ENCODE results near the gene C2CD2. TPM values are rescaled to one million over a fixed set of nuclear protein-coding genes. Genes with fewer than 3 reads are reported as not detected.

C2CD2 gene
- total RNA-seq, 1 donor, result 36.1 TPM

DNA sequence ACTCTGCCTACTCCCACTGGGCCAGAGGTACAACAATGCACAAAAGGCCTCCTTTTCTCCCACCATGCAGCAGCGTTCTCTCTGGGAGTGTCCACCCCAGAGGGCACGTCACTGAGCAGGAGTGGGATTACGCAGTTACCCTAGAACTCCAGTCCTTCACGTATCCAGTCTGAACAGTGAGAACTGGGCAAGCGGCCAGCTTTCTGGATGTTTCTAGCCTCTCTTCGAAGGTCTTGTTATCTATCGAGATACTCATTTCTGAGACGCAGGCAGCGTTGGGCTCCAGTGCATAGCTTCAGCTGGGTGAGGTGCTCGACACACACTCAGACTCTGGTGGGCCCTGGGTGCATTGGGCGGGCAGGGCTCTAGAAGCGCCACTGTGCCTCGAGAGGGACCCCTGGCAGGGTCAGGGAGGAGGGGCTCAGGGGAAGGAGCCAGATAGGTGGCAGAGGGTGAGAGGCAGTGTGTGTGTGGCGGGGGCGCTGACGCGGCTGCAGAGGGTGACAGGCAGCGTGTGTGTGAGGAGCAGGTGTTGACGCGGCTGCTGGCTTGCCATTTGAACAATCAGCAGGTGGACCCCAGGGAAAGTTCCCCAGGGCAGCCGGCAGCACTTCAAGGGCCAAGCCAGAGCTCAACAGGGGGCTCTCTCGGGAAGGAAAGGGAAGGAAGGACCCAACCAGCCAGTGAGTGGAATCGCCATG is 102.6 kb downstream of the C2CD2 start:
- DNase-seq (ENCODE audit: low read depth in 2 of 3, low spot score in 2 of 3), result no peak

DNA sequence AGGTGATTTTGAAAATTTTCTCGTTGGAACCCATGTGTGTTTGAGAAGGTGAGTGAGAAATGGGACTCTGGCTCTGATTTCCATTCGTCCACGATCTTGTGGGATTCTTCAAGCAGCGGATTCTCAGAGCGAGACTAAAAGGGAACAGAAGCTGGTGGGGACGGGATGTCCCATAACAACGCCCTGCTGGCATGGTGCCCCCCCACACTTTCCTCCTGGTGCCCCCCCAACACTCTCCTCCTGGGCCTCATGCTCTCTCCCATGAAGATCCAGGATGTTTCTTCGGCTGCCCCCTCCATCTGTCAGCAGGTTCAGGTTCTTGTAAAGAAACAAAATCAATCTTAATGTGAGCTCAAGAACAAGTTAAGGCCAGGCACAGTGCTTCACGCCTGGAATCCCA is 103.7 kb downstream of the C2CD2 start:
- no peak for DNase-seq (ENCODE audit: low read depth in 2 of 3, low spot score in 2 of 3)

DNA sequence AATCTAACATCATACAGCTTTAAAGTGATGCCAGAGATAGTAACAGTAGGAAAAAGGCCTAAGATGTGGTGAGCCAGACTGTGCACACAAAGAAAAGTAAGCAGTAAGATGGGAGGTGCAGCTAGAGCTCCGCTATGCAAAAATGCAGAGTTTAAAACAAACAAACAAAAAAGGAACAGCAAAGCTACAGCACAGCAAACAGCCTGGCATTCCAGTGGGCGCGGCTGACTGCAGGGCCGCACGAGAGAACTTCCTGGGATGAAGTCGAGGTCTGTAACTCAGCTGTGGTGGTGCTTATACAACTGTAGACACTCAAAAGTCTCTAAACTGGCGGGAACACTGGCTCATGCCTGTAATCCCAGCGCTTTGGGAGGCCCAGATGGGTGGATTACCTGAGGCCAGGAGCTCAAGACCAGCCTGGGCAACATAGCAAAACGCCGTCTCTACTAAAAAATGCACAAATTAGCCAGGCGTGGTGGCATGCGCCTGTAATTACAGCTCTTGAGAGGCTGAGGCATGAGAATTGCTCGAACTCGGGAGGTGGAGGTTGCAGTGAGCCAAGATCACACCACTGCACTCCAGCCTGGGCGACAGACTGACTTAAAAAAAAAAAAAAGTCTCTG is 104.7 kb downstream of the C2CD2 start:
- DNase-seq (ENCODE audit: low read depth in 2 of 3, low spot score in 2 of 3), result no peak

DNA sequence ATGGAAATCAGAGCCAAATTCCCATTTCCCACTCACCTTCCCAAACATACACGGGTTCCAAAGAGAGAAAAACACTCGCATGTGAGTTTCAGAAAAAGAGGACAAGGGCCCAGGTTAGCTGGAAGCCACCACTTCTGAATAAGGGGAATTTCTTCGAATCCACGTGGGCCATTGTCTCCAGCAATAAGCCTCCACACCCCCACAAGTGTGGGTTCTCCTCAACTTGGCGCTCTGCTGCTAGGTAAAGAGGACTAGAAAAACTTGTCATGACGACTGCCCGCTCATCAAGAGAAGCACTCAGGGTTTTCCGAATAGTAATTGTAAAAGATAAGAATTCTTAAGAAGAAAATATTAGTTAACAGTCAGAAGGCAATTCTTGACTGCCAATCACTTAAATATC is 105.3 kb downstream of the C2CD2 start:
- DNase-seq (ENCODE audit: low read depth in 2 of 3, low spot score in 2 of 3), result no peak

DNA sequence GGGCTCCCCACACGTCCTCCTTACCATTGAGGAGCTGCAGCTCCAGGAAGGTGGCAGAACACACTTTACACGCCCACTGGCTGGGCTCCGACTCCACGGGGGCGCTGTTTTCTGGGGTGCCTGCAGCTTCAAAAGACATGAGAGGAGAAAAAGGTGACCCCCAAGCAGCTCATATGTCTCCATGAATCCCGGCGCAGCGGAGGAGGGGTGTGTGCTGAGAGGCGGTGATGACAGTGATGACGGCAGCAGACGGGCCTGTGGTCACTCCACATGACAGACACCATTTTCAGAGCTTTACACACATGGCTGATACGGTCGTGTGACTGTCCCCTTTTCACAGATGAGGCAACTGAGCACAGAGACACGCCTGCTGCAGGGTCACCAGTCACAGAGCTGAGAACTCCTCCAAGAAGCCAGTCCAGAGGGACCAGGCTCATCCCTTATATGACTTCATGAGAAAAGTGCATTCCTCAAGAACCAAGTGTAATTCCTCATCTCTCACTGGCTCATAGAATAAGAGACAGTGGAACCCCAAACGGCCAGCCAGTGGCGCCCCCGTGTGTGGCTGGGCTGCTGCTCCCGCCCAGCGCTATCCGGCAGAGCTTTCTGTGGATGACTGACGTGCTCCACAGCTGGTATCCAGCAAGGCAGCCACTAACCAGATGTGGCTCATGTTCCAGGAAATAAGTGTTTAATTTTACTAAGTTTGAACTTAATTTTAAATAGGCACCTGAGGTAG is 106.6 kb downstream of the C2CD2 start:
- no peak for DNase-seq (ENCODE audit: low read depth in 2 of 3, low spot score in 2 of 3)

DNA sequence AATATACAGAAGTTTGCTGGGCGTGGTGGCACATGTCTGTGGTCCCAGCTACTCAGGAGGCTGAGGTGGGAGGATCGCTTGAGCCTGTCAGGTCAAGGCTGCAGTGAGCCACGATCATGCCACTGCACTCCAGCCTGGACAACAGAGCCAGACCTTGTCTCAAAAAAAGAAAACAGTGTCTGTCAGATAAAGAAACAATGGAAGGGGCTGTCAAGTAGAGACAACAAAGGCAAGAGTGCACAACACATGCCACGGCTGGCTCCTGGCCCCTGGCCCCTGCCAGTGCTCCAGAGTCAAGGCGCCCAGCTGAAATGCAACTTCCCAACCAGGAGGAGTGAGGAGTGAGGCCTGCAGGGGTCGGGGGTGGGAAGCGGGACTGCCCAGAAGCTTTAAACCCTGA is 107.3 kb downstream of the C2CD2 start:
- no peak for DNase-seq (ENCODE audit: low read depth in 2 of 3, low spot score in 2 of 3)

DNA sequence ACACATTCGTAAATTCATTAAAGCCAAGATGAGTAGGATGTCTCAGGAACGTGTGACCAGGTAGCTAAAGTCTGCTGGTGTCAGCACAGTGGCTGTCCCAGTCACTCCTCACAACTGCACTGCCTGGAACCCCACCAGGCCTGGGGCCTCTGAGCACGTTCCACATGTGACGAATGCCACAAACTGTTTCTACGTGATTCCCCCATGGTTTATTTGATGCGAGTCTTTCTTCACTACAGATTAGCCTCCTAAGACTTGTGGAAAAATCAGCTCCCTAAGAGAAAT is 107.8 kb downstream of the C2CD2 start:
- DNase-seq (ENCODE audit: low read depth in 2 of 3, low spot score in 2 of 3), result no peak

DNA sequence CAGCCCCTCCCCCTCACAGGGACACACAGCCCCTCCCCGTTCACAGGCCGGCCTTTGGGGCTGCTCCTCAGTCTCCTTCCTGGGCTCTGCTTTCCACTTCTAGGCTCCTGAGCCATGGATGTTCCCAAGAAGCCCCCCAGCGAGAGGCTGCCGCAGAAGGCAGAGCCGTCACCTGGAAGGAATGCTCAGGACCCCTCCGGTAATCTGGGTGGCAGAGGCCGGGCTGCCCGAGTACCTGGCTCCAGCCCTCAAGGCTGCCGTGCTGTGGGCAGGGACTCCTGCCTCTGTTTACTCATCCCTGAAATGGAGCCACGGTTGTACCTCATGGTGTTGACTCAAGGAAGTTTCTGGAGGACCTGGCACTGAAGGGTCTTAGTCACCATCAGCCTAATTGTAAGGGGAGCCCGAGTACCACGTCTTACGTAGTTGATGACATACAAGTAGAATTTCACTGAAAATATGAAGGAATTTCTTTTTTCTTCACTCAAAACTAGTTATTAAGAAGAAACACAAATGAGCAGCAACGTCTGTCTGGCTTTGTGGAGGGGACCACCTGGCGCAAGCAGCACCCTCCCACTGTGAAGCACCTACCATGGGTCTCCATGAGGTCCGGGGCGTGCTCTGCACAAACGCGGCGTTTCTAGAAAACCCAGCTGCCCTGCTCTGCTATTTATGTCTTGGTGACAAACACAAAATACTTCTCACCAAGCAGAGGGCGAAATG is 108.3 kb downstream of the C2CD2 start:
- DNase-seq (ENCODE audit: low read depth in 2 of 3, low spot score in 2 of 3), result no peak

DNA sequence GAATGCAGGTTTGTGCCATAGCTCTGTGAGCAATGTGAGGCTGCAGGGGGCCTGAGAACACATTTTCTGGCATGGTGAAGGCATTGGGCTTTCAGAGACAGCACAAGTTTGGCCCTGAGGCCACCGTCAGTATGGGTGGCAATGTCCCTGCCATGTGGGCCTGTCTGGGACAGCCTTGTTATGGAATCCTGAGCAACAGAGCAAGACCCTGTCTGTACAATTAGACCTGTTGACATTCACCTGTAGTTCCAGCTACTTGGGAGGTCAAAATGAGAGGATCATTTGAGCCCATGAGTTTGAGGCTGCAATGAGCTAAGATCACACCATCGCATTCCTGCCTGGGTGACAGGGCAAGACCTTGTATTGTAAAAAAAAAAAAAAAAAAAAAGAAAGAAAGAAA is 110.2 kb downstream of the C2CD2 start:
- DNase-seq (ENCODE audit: low read depth in 2 of 3, low spot score in 2 of 3), result no peak

DNA sequence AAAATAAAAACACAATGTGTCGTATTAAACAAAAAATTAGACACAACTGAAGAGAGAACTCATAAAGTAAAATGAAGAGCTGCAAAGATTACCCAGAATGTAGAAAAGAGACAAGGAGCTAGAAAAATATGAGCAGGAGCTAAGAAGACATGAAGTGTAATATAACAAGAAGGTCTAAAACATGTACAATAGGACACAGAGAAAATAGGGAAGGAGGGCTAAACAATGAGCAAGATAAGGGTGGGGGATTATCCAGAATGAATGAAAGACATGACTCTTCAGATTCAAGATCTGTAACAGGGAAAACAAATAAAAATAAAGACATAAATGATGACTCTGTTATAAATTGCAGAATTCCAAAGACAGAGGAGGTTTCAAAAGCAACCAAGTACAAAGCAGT is 112.9 kb downstream of the C2CD2 start:
- DNase-seq (ENCODE audit: low read depth in 2 of 3, low spot score in 2 of 3), result peak in 1 of 3 donors; percentile 11

DNA sequence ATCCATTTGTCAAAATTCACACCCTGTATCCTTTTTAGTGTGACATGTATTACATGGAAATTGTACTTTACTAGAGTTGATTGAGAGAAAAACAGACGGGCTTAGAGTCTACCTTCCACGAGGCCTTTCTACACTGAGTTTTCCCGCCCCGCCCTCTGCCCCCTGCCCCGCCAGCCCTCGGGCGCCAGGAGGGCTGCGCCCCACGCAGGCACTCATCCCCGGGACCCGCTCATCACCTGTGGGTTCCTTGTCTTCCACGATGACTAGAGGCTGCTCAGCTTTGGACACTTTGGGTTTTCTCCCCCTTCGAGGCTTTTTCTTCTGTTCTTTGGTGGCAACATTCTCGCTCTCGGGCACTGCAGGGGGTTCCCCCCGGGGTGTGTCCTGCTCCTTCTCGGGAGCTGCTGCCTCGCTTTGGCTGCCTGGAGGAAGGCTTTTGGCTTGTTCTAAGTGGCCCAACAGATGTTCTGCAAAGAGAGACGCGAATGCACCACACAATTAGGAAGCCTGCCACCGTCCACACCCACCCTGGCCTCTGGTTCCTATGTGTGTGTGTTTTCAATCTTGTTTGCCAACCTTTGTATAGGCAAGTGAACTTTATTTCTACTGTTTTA is 114.3 kb downstream of the C2CD2 start:
- DNase-seq (ENCODE audit: low read depth in 2 of 3, low spot score in 2 of 3), result no peak

DNA sequence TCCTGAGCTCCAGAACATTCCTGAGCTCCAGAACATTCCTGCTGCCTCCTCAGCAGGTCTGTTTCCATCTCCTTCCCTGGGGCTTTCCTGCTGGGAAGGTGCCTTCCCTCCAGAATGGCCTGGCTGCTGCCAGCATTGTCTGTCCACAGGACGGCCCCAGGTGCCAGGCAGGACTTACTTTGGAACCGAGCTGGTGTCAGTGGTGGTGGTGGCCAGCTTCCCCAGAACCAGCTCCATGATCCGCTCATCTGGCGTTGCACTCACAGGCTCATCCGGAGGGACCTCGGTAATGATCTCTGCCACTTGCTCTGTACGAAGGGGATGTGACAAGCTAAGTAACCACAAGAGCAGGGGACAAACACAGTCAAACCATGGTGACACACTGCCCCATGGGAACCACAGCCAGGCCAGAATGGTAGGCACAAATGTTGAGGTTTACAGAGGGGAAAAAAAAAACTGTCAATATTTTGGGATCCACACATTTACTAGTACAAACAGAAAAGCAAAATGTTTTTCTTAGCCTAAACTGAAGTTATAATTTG is 116.0 kb downstream of the C2CD2 start:
- no peak for DNase-seq (ENCODE audit: low read depth in 2 of 3, low spot score in 2 of 3)

DNA sequence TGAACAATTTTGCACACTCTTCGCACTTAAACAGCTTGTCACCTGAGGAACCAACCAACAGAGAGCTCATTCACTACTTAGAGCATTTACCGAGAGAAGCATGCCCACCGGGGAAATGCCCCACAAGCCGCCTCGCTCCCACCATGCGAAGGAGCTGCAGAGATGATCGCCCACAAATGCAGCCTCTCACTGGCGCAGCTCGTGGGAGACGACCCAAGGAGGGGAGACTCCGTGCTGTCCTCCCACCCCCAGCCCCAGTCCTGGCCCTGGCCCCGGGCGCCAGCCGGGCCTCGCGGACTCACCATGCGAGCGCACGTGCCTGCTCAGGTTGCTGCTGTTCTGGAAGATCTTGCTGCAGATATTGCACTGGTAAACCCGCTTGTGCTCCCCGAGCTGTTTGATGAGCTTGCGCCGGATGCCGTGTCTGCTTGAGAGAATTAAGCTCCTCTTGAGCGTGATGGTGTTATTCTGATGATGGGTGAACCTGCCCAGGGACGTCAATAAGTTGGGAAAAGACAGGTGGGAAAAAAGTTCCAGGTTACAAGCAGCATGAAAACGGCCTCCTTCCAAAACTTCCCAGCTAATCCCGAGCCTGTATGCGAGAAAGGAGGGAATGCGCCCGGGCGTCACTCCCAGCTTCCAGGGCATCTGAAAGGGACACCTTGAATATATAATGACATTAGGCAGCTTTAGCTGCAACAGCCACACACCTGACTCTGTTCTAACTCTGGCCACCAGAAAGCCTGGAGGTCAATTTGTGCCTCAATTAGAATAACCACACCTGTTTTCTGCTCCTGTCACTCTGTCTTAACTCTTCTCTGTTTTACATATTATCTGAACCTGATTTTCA is 117.4 kb downstream of the C2CD2 start:
- no peak for DNase-seq (ENCODE audit: low read depth in 2 of 3, low spot score in 2 of 3)

DNA sequence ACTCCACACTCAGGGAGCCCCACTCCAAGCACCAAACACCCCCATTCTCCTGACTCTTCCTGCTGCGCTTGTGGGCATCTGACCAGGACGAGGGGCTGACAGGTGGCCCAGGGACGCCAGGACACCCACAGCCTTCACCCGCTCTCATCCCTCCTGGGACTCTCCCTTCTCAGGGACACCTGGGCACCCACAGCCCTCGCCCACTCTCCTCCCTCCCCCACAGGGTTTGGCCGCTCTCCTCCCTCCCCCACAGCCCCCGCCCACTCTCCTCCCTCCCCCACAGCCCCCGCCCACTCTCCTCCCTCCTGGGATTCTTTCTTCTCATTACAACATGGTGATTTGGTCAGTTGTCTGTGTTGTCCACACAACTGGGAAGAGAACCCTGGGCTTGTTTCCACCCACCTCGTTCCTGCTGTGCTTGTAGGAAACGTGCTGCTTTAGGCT is 118.1 kb downstream of the C2CD2 start:
- no peak for DNase-seq (ENCODE audit: low read depth in 2 of 3, low spot score in 2 of 3)

Small RNAs within 50 kb of the gene (small RNA-seq; reads per million reads assigned to genes)
- not detected for gene RF00334

Other genes starting within 250 kb of the C2CD2 start
- gene RIPK4, start 187.0 kb downstream of the C2CD2 start, total RNA-seq, result 0.27 TPM
- 13.5 TPM for gene PRDM15, start 74.7 kb downstream of the C2CD2 start, total RNA-seq
- 16.7 TPM for gene ZBTB21, start 56.3 kb upstream of the C2CD2 start, total RNA-seq
- 2.4 TPM for gene UMODL1, start 117.3 kb upstream of the C2CD2 start, total RNA-seq

All from hematopoietic multipotent progenitor cell (in vitro differentiated cells).